Nephron progenitor cell (in vitro differentiated cells): Measurements from ENCODE around the gene PRPS1.

Experiments used
- DNase-seq: peaks from one replicate; pipeline ENCODE4 v3.0.0; 2021
- H3K27ac Mint-ChIP-seq: 2 replicates; pipeline ENCODE4 v1.8.0; 2021; ENCODE audit warnings: mild to moderate bottlenecking, moderate library complexity, mixed read lengths
- H3K27me3 Mint-ChIP-seq: 2 replicates; pipeline ENCODE4 v1.8.0; 2021; ENCODE audit warnings: mild to moderate bottlenecking, low read depth, mixed read lengths; ENCODE audit not compliant: poor library complexity
- H3K36me3 Mint-ChIP-seq: 2 replicates; pipeline ENCODE4 v1.8.0; 2021; ENCODE audit warnings: low read depth, mixed read lengths
- H3K4me1 Mint-ChIP-seq: 2 replicates; pipeline ENCODE4 v1.8.0; 2021; ENCODE audit warnings: mixed read lengths
- H3K4me3 Mint-ChIP-seq: 2 replicates; pipeline ENCODE4 v1.8.0; 2021; ENCODE audit warnings: mild to moderate bottlenecking, moderate library complexity, mixed read lengths
- H3K9me3 Mint-ChIP-seq: 2 replicates; pipeline ENCODE4 v1.8.0; 2021; ENCODE audit warnings: mild to moderate bottlenecking, moderate library complexity, mixed read lengths
- TF ChIP-seq, protein P1 (sequence below): fragments of 200-600 bp; sonication (generic); IDR thresholded peaks from 2 replicates; pipeline ENCODE4 v1.5.0; 2021; ENCODE audit warnings: antibody characterized with exemption

The PRPS1 gene

GRCh38 chrX:107597791-107598190, 30.5 kb upstream of the PRPS1 start:
- TF ChIP-seq, protein P1, sequence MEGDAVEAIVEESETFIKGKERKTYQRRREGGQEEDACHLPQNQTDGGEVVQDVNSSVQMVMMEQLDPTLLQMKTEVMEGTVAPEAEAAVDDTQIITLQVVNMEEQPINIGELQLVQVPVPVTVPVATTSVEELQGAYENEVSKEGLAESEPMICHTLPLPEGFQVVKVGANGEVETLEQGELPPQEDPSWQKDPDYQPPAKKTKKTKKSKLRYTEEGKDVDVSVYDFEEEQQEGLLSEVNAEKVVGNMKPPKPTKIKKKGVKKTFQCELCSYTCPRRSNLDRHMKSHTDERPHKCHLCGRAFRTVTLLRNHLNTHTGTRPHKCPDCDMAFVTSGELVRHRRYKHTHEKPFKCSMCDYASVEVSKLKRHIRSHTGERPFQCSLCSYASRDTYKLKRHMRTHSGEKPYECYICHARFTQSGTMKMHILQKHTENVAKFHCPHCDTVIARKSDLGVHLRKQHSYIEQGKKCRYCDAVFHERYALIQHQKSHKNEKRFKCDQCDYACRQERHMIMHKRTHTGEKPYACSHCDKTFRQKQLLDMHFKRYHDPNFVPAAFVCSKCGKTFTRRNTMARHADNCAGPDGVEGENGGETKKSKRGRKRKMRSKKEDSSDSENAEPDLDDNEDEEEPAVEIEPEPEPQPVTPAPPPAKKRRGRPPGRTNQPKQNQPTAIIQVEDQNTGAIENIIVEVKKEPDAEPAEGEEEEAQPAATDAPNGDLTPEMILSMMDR, result no peak
- H3K4me1 Mint-ChIP-seq, result peaks cover 6% of the 10 kb centered on the region
- peaks cover 3% of the 10 kb centered on the region for H3K27me3 Mint-ChIP-seq
- peaks cover 39% of the 10 kb centered on the region for H3K9me3 Mint-ChIP-seq
- H3K36me3 Mint-ChIP-seq, result no peaks in the 10 kb centered on the region
- no peak for DNase-seq
- H3K4me3 Mint-ChIP-seq, result no peak overlapping the region
- H3K27ac Mint-ChIP-seq, result no peak overlapping the region

DNA sequence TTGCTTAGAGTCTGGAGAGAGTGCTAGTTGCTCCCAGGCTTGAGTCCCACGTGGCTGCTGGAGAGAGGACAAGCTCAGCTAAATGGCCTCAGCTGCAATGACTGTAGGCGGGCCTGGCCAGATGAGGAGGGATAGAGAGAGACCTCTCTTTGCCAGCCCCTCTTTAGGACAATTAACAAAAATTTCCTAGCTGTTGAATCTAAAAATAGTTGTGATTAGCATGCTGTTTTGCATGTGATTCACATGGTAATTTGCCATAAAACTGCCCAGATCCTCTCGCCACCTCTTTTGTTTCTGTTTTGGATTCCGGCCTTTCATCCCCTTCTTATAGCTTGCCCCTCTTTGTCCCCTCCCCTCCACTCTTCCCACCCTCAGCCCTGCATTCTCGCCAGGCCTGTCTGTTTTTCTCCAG, 28.9 kb upstream of the PRPS1 start:
- no peaks in the 10 kb centered on the region for H3K36me3 Mint-ChIP-seq
- H3K4me1 Mint-ChIP-seq, result peaks cover 14% of the 10 kb centered on the region
- TF ChIP-seq, protein P1, result no peak
- no peak for DNase-seq
- peaks cover 26% of the 10 kb centered on the region for H3K9me3 Mint-ChIP-seq
- H3K27ac Mint-ChIP-seq, result no peak overlapping the region
- H3K27me3 Mint-ChIP-seq, result peaks cover 3% of the 10 kb centered on the region
- no peak overlapping the region for H3K4me3 Mint-ChIP-seq

- H3K36me3 Mint-ChIP-seq, result no peaks in the 10 kb centered on the region
- H3K9me3 Mint-ChIP-seq, result peaks cover 28% of the 10 kb centered on the region
- TF ChIP-seq, protein P1, result no peak
- no peak for DNase-seq
- no peak overlapping the region for H3K27ac Mint-ChIP-seq
- peaks cover 3% of the 10 kb centered on the region for H3K27me3 Mint-ChIP-seq
- H3K4me3 Mint-ChIP-seq, result no peak overlapping the region
- peaks cover 20% of the 10 kb centered on the region for H3K4me1 Mint-ChIP-seq
These were observed 27.9 kb upstream of the PRPS1 start for GRCh38 chrX:107600366-107600765.

DNA sequence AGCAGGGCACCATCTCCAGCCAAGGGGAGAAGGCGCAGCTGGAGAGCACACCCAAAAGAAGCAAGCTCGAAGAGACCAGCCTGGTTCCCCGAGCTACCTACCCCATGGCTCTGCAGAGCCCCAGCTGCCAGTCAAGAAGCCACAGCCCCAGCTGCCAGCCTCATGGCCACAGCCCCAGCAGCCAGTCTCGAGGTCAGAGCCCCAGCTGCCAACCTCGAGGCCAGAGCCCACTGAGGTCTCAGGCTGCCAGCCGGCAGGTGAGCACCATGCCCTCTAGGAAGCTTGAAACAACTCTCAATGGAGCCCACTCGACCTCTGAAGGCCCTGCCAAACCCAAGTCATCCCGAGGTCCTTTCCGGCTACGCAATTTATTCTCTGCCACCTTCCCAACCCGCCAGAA, 27.0 kb upstream of the PRPS1 start:
- no peak overlapping the region for H3K4me3 Mint-ChIP-seq
- H3K9me3 Mint-ChIP-seq, result peaks cover 21% of the 10 kb centered on the region
- TF ChIP-seq, protein P1, result no peak
- H3K36me3 Mint-ChIP-seq, result no peaks in the 10 kb centered on the region
- H3K27ac Mint-ChIP-seq, result no peak overlapping the region
- no peak for DNase-seq
- H3K4me1 Mint-ChIP-seq, result peaks cover 20% of the 10 kb centered on the region
- peaks cover 3% of the 10 kb centered on the region for H3K27me3 Mint-ChIP-seq

- no peak overlapping the region for H3K27ac Mint-ChIP-seq
- DNase-seq, result no peak
These were observed 26.6 kb upstream of the PRPS1 start for GRCh38 chrX:107601759-107602158.

DNA sequence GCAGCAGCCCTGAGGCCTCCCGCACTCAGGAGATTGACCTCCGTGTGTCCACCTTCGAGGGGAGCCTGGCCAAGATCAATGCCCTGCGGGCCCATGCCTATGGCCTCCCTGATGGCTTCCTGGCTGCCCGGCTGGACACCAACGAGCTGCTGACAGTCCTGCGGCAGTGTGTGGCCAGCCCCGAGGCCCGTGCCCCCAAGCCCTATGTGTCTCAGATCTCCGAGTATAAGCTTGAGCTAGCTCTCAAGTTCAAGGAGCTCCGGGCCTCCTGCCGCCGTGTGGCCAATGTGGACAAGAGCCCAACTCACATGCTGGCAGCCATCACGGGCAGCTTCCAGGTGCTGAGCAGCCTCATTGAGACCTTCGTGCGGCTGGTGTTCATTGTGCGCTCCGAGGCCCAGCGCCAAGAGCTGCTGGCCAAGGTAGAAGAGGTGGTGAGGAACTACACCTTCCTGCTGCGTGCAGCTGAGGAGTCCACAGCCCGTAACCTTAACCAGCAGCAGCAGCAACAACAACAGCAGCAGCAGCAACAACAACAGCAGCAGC, 25.5 kb upstream of the PRPS1 start:
- H3K9me3 Mint-ChIP-seq, result peaks cover 21% of the 10 kb centered on the region
- H3K36me3 Mint-ChIP-seq, result no peaks in the 10 kb centered on the region
- H3K27me3 Mint-ChIP-seq, result no peaks in the 10 kb centered on the region
- H3K4me1 Mint-ChIP-seq, result peaks cover 20% of the 10 kb centered on the region
- TF ChIP-seq, protein P1, result no peak
- H3K27ac Mint-ChIP-seq, result no peak overlapping the region
- no peak overlapping the region for H3K4me3 Mint-ChIP-seq
- no peak for DNase-seq

More at GRCh38 chrX:107601759-107602158, 26.6 kb upstream of the PRPS1 start:
- TF ChIP-seq, protein P1, result no peak
- Mint-ChIP-seq H3K9me3 (peaks cover 18% of the 10 kb centered on the region), H3K27me3 (peaks cover 3% of the 10 kb centered on the region), H3K4me3 (no peak overlapping the region), H3K4me1 (peaks cover 20% of the 10 kb centered on the region), H3K36me3 (no peaks in the 10 kb centered on the region)
